SJCRH30 (cell line): ENCODE data around the gene PBX1. TPM values are rescaled to one million over a fixed set of nuclear protein-coding genes. Genes with fewer than 3 reads are reported as not detected.
"Not testable (repeated sequence)": the region's sequence is repeated elsewhere in the genome, so short reads cannot be mapped to it uniquely, and the experiment has no call there.

Experiments
- DNase-seq, 2 experiments: peaks; one replicate each; pipeline ENCODE4 v3.0.0-alpha.2; 2015 to 2020
- H3K27ac ChIP-seq: fragments of 250-450 bp; sonication (Bioruptor Pico); 2 replicates; pipeline ENCODE4 v1.5.1; 2020; ENCODE audit warnings: mild to moderate bottlenecking, moderate library complexity
- H3K27me3 ChIP-seq: fragments of 250-450 bp; sonication (Bioruptor Pico); 2 replicates; pipeline ENCODE4 v1.5.1; 2020; ENCODE audit warnings: mild to moderate bottlenecking, moderate library complexity
- H3K36me3 ChIP-seq: fragments of 250-450 bp; sonication (Bioruptor Pico); 2 replicates; pipeline ENCODE4 v1.5.1; 2020; ENCODE audit warnings: mild to moderate bottlenecking, moderate library complexity
- H3K4me1 ChIP-seq: fragments of 250-450 bp; sonication (Bioruptor Pico); 2 replicates; pipeline ENCODE4 v1.5.1; 2020; ENCODE audit warnings: mild to moderate bottlenecking, moderate library complexity
- H3K4me3 ChIP-seq: fragments of 250-450 bp; sonication (Bioruptor Pico); 2 replicates; pipeline ENCODE4 v1.5.1; 2020; ENCODE audit warnings: mild to moderate bottlenecking, moderate library complexity
- H3K9me3 ChIP-seq: fragments of 250-450 bp; sonication (Bioruptor Pico); replicated peaks from 2 replicates; pipeline ENCODE4 v1.5.1; 2020; ENCODE audit warnings: mild to moderate bottlenecking, moderate library complexity
- total RNA-seq: library from RNA; depleted of rRNA; stranded (reverse); fragments of >200 nt; shearing (Covaris generic); gene quantifications from 2 replicates; pipeline ENCODE4 v1.2.3, GENCODE V29; 2014

The PBX1 gene
- total RNA-seq, 1 experiment from 2014 or later = 39.0 TPM

DNA sequence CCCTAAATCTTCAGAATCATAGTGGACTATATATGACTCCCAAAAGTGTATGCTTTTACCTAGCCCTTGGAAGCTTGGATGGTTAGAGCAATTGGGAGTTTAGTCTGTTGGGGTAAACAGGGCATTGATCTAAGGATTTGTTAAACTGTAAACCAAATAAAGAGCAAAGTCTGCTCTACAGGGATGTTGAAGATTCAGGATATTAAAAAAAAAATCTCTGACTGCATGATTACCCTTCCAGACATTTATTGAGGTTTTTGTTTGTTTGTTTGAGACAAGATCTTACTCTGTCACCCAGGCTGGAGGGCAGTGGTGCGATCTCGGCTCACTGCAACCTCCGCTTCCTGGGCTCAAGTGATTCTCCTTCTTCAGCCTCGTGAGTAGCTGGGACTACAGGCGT lies 31.6 kb downstream of the PBX1 start:
- DNase-seq = no peak
- Histone ChIP-seq H3K9me3 (no peaks in the 10 kb centered on the region), H3K36me3 (peaks cover 5% of the 10 kb centered on the region; the same call in 1 of the 2 replicates), H3K4me3 (no peak overlapping the region), H3K27ac (no peak overlapping the region), H3K27me3 (no peaks in the 10 kb centered on the region), H3K4me1 (peaks cover 15% of the 10 kb centered on the region)

DNA sequence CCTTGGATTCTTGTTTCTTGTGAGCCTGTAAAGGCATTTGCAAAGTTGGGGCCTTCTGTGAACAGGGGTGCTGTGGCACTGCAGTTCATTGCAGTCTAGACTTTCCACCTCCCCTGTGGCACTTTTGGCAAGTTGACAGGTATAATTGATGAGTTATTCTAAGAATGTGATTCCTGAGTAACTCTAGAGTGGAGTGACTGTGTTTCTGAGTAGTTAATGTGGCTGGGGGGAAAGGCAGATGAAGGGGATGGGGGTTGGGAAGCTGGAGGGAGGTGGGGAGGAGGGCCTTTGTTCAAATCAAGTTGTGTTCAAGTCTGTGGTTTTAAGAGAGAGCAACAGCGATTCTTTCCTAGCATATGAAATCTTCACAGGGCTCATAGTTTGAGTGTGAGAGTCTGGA lies 32.9 kb downstream of the PBX1 start:
- no peaks in the 10 kb centered on the region for H3K9me3 ChIP-seq
- H3K4me3 ChIP-seq = no peak overlapping the region
- peaks cover 15% of the 10 kb centered on the region for H3K4me1 ChIP-seq
- H3K36me3 ChIP-seq = no peaks in the 10 kb centered on the region; the same call in 1 of the 2 replicates
- no peak overlapping the region for H3K27ac ChIP-seq
- DNase-seq = no peak
- H3K27me3 ChIP-seq = no peaks in the 10 kb centered on the region

DNA sequence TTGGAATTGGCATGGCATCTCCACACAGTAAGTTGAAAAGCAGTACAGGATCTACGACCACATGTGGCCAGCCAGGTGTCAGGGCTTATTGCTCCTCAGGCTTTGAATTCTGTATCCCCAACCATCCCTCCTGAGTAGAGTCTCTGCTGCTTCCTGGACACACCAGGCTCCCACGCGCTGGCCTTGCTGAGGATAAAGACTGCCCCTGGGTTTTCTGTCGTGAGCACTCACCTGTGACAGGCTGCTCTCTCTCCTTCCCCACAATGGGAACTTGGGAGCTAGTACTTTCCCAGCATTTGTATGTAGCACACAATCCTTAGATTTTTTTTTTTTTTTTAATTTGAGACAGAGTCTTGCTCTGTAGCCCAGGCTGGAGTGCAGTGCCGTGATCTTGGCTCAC lies 33.6 kb downstream of the PBX1 start:
- peaks cover 15% of the 10 kb centered on the region for H3K4me1 ChIP-seq
- H3K4me3 ChIP-seq = no peak overlapping the region
- no peaks in the 10 kb centered on the region for H3K27me3 ChIP-seq
- DNase-seq = no peak
- no peaks in the 10 kb centered on the region for H3K9me3 ChIP-seq
- H3K36me3 ChIP-seq = no peaks in the 10 kb centered on the region; the same call in 1 of the 2 replicates
- no peak overlapping the region for H3K27ac ChIP-seq

DNA sequence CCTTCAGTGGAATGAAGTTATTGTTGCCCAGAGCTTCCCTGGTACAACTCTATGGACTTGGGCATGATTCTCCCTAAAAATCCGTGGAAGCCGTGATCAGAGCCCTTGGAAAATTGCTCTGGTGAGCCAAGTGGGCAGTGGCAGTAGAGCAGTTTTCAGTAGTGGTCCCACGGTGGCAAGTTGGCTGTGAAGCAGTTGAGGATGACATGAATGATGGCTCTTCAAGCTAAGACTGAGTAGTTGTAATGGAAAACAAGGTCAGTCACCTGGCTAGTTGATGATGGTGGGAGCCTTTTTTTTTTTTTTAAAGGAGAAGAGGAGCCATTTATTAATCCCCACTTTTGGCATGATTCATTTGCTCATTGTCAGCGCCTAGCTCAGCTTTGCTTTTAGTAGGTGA lies 36.2 kb downstream of the PBX1 start:
- Histone ChIP-seq H3K4me3 (no peak overlapping the region), H3K9me3 (no peaks in the 10 kb centered on the region), H3K4me1 (no peaks in the 10 kb centered on the region; the same call in 1 of the 2 replicates), H3K27me3 (no peaks in the 10 kb centered on the region), H3K27ac (no peak overlapping the region), H3K36me3 (no peaks in the 10 kb centered on the region)
- DNase-seq = no peak

DNA sequence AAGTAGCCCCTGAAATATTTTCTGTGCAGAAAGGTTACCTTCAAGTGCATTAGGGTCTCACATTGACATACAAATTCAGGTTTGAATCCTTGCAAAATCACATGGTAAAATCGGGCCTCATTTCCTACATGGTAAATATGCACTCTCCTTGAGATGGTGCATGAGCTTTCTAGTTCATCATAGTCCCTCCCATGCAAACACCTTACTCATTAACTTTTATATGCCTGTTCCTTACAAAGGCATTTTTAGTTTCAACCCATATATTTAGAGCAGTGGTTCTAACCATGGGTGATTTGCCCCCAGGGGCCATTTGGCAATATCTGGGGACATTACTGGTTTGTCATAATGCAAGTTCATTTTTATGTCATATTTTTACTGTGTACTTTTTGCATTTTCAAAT lies 37.2 kb downstream of the PBX1 start:
- H3K36me3 ChIP-seq = no peaks in the 10 kb centered on the region
- no peak for DNase-seq
- H3K4me1 ChIP-seq = no peaks in the 10 kb centered on the region; the same call in 1 of the 2 replicates
- no peaks in the 10 kb centered on the region for H3K9me3 ChIP-seq
- no peaks in the 10 kb centered on the region for H3K27me3 ChIP-seq
- H3K4me3 ChIP-seq = no peak overlapping the region
- H3K27ac ChIP-seq = no peak overlapping the region

DNA sequence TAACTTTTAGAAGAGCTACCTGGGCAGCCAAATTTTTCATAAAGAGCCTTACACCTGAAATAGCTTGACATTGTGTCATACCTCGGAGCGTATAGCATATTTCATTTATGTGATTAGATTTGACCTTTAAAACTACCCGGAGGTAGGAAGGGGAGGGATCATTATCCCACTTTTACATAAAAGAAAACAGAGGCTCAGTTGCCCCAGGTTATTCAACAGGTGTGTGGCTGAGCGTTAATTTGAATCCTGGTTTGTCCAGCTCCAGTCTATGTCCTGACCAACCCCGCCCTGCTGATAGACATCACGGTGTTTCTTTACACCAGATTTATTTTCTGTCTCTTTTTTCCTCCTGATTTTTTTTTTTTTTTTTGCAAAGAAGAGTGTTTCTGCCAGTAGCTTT lies 39.7 kb downstream of the PBX1 start:
- H3K4me1 ChIP-seq = peaks cover 6% of the 10 kb centered on the region
- no peak overlapping the region for H3K27ac ChIP-seq
- H3K36me3 ChIP-seq = no peaks in the 10 kb centered on the region
- no peaks in the 10 kb centered on the region for H3K27me3 ChIP-seq
- no peaks in the 10 kb centered on the region for H3K9me3 ChIP-seq
- DNase-seq = no peak
- H3K4me3 ChIP-seq = no peak overlapping the region

DNA sequence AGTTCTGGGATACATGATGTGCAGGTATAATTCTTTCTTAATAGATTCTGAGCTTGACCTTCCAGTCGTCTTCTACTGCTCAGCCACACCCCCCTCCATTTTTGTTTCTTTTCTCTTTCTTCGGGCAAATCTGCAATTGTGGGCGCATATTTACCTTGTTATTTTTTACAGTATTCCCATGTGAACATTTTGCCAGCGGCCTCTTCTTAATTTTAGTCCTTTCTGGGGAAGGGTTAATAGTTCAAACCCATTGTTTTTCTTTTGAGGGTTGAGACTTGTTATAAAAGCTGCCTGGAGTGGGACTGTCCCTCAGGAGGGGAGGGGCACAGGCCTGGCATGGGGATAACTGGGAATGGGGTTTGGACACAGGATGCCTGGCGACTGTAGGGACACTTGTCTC lies 40.3 kb downstream of the PBX1 start:
- Histone ChIP-seq H3K4me3 (no peak overlapping the region), H3K27me3 (no peaks in the 10 kb centered on the region), H3K9me3 (no peaks in the 10 kb centered on the region), H3K36me3 (no peaks in the 10 kb centered on the region), H3K4me1 (peaks cover 6% of the 10 kb centered on the region), H3K27ac (no peak overlapping the region)
- DNase-seq = no peak

DNA sequence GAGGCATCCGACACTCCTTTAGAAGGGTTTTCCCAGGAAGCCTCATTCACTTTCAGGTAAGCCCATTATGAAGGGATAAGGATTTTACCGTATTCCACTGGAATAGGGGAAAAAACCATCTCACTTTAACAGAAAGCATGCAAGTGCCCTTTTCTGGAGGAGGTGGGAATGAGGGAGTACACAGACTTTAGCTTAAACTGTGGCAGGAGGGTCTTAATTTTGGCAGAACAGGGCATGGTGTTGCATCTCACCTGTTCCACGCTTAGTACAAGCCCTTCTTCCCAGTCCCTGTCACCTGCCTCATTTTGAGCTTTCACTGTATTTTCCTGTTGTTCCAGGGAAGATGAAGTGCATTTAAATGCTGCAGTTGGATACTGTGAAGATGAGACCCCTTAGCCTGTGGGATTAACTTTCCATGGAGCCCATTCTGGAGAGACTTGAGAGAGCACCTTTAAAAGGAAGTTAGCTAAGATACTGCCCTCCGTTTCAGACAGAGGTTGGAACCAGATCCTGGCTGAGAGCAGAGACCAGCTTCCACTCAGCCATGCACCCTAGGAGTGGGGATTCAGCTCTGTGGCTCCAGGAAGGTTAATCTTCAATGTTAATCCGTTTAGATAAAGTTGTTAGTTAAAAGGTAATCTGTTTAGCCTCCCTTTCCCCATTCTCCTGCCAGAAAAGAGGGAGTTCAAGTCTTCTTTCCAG lies 42.6 kb downstream of the PBX1 start:
- DNase-seq = no peak
- Histone ChIP-seq H3K9me3 (no peaks in the 10 kb centered on the region), H3K27me3 (no peaks in the 10 kb centered on the region), H3K4me3 (no peak overlapping the region), H3K36me3 (no peaks in the 10 kb centered on the region), H3K4me1 (peaks cover 12% of the 10 kb centered on the region), H3K27ac (no peak overlapping the region)

DNA sequence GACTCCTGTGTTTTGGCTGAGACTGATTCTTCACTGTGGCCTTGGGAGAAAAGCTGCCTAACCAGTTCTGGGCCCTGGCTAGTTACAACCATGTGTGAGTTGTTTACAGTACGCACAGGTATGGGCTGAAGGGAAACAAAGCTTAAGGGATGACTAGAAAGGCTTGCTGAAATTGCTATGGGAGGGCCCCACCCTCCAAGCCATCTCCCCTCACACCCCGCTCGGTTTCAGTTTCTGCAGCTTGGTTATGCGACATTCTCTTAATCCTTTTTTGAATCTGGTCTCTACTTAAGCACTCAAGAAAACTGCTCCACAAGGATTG lies 43.1 kb downstream of the PBX1 start:
- Histone ChIP-seq H3K27me3 (no peaks in the 10 kb centered on the region), H3K4me3 (no peak overlapping the region), H3K27ac (no peak overlapping the region), H3K4me1 (peaks cover 12% of the 10 kb centered on the region), H3K9me3 (no peaks in the 10 kb centered on the region), H3K36me3 (no peaks in the 10 kb centered on the region)
- no peak for DNase-seq

DNA sequence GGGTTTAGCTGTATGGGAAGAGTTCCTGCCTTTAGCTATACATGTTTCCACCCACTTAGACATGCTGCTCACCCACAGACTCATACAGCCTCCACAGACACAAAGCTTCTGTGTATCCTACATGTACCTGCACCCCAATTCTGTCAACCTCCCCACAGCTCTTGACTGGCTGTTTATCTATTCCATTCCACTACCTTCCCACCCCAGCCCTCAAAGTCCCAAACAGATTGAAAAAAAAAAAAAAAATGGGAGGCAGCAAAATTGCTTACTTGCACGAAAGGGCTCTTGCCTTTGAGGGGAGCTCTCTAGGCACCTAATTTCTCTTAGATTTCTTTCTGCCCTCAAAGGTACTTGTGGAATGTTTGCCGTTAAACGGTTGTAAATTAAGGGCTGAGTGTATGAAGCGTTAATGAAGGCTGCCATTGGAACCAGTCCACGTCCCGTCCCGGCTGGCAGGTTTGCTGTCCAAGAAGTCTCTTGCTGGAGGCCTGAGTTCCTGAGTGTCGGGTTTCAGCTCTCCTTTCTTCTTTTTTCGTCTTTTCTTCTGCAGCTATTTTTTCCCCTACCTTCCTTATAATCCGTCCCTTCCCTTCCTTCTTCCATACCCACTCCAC lies 43.6 kb downstream of the PBX1 start:
- no peaks in the 10 kb centered on the region for H3K36me3 ChIP-seq
- H3K9me3 ChIP-seq = no peaks in the 10 kb centered on the region
- H3K27me3 ChIP-seq = no peaks in the 10 kb centered on the region
- H3K4me3 ChIP-seq = peak overlapping the region; percentile 26
- peak overlapping the region; percentile 16; the same call in 1 of the 2 replicates for H3K27ac ChIP-seq
- peak; percentile 43 to 59 for DNase-seq
- H3K4me1 ChIP-seq = peaks cover 12% of the 10 kb centered on the region

DNA sequence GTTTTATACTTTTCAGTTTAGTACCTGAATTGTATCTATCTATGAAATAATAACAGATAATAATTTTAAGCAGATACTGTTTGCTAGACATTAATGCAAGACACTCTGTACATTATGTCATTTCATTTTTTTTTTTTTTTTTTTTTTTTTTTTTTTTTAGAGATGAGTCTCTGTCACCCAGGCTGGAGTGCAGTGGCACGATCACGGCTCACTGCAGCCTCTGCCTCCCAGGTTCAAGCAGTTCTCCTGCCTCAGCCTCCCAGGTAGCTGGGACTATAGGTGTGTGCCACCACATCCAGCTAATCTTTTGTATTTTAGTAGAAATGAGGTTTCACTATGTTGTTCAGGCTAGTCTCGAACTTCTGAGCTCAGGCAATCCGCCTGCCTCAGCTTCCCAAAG lies 44.8 kb downstream of the PBX1 start:
- H3K4me3 ChIP-seq, H3K27ac ChIP-seq, H3K27me3 ChIP-seq, H3K9me3 ChIP-seq, H3K36me3 ChIP-seq, DNase-seq: not testable (repeated sequence)
- H3K4me1 ChIP-seq = peaks cover 21% of the 10 kb centered on the region

DNA sequence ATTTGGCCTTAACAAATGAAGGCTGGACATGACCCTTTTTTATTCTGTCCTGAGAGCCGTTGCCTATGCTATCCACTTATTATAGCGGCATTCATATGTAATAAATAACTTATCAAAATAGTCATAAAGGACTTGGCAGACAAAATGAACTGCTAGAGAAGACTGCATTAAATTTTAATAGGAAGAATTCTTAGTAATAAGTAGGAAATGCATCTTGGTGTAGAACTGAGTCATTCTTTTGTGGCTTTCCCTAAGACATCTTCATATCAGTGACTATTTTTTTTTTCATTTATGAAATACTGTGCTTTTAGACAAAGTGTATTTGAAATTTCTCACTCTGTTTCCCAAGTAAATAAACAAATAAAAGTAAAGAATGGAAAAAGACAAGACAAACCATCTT lies 45.6 kb downstream of the PBX1 start:
- Histone ChIP-seq H3K36me3 (no peaks in the 10 kb centered on the region), H3K27ac (no peak overlapping the region), H3K4me1 (peaks cover 28% of the 10 kb centered on the region), H3K27me3 (no peaks in the 10 kb centered on the region), H3K9me3 (no peaks in the 10 kb centered on the region), H3K4me3 (no peak overlapping the region)
- no peak for DNase-seq

DNA sequence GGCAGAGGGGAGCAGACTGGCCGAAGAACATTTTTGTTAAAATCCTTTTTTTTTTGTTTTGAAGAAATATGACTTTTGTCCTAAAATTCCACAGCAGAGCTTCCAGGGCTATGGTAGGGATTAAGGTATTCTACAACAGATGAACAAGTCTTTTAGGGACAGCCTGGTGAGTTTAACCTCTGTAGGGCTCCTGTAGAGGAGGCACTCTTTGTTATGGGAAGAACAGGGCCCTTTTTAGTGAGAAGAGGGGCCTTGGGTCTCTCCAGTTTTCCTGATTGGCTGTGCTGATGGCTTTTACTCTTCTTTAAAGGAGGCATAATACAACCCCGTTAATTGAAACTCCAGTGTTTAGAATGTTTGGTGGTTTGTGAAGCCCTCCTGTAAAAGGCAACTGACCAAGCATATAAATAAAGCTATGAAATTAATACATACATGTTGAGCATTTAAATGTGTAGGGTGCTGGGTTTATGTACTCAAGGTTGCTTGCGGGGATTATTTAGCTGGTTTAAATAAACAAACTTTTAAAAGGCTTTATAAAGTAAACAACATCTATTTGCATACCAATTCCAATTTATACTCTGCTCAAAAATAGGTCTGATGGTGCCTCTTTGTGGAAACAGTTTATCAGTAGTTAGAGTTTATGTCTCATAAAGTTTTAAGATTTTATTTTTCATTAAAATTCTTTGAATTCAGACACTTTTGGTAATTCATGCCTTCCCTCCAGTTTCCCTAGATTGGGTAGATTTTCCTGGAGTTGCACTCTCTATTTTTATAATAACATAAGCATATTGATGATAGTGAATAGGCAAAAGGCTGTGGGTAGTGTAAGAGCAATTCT lies 46.5 kb downstream of the PBX1 start:
- Histone ChIP-seq H3K36me3 (no peaks in the 10 kb centered on the region), H3K27ac (no peak overlapping the region), H3K9me3 (no peaks in the 10 kb centered on the region), H3K27me3 (no peaks in the 10 kb centered on the region), H3K4me1 (peaks cover 38% of the 10 kb centered on the region), H3K4me3 (no peak overlapping the region)
- DNase-seq = no peak

DNA sequence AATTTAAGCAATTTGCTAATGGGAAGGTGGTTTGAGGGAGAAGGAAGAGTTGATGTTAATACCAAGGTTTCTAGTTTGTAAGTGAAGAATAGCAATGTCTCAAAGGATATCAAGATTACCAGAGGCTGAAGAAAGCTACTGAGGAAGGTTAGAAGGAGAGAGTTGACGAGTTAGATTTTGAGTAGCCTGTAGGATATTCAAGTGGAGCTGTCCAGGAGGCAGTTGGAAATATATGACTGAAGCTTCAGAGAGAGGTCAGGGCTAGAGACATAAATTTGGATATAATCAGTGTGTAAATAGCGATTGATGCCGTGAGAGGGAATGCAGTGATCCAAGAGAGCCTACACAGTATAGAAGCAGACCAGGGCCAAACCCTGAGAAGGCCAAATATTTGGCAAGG lies 48.4 kb downstream of the PBX1 start:
- H3K9me3 ChIP-seq = no peaks in the 10 kb centered on the region
- DNase-seq = no peak
- no peak overlapping the region for H3K27ac ChIP-seq
- H3K36me3 ChIP-seq = no peaks in the 10 kb centered on the region
- H3K4me3 ChIP-seq = no peak overlapping the region
- peaks cover 49% of the 10 kb centered on the region for H3K4me1 ChIP-seq
- no peaks in the 10 kb centered on the region for H3K27me3 ChIP-seq

DNA sequence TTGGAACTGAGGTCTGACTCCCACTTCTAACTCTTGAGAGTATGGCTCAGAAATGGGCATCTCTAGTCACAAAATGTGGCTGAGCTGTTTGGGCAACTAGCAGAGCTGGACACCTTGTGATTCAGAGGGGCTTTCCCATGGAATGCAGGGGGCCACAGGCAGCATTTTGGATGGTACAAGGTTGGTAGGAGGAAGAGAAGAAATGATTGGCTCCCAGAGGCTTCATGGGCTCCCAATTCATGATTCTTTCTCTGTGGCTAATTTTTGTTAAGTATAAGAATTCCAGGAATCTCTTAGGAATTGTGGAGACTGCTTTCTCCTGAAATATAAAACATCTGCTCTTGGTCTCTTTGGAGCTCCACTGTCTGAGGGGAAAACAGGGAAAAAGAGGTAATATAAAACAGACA lies 49.7 kb downstream of the PBX1 start:
- Histone ChIP-seq H3K27ac (peak overlapping the region; percentile 81), H3K4me3 (no peak overlapping the region), H3K36me3 (no peaks in the 10 kb centered on the region), H3K4me1 (peaks cover 54% of the 10 kb centered on the region), H3K9me3 (no peaks in the 10 kb centered on the region), H3K27me3 (no peaks in the 10 kb centered on the region)
- peak; percentile 41 for DNase-seq
